Measurements from ENCODE around the gene PDZK1IP1. TPM values are rescaled to one million over a fixed set of nuclear protein-coding genes. Genes with fewer than 3 reads are reported as not detected.

The PDZK1IP1 gene
- total and polyA plus RNA-seq, 2 of the 13 experiments (the other 11 are each of a cell fraction or from before 2014, with no cell fraction given): 0.24 to 1.6 TPM

- TF ChIP-seq, protein P1, sequence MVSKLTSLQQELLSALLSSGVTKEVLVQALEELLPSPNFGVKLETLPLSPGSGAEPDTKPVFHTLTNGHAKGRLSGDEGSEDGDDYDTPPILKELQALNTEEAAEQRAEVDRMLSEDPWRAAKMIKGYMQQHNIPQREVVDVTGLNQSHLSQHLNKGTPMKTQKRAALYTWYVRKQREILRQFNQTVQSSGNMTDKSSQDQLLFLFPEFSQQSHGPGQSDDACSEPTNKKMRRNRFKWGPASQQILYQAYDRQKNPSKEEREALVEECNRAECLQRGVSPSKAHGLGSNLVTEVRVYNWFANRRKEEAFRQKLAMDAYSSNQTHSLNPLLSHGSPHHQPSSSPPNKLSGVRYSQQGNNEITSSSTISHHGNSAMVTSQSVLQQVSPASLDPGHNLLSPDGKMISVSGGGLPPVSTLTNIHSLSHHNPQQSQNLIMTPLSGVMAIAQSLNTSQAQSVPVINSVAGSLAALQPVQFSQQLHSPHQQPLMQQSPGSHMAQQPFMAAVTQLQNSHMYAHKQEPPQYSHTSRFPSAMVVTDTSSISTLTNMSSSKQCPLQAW (CRISPR knock-in tag; IDR thresholded peaks at IDR 0.05): peak; percentile 72
- TF ChIP-seq MED8 (CRISPR knock-in tag; IDR thresholded peaks at IDR 0.05; ENCODE audit: insufficient replicate concordance) (peak; percentile 64), CHCHD3 (CRISPR knock-in tag; IDR thresholded peaks at IDR 0.05) (no peak), SIX1 (CRISPR knock-in tag; IDR thresholded peaks at IDR 0.05; ENCODE audit: borderline replicate concordance) (no peak), ZBTB43 (CRISPR knock-in tag; conservative IDR thresholded peaks at IDR 0.05) (peak; percentile 78), ZMYM4 (CRISPR knock-in tag; IDR thresholded peaks at IDR 0.05) (peak; percentile 44; the same call in 1 of the 2 replicates), ZNF550 (CRISPR knock-in tag; IDR thresholded peaks at IDR 0.05; ENCODE audit: borderline replicate concordance) (no peak), ARID2 (CRISPR knock-in tag; IDR thresholded peaks at IDR 0.05; ENCODE audit: borderline replicate concordance) (no peak), NFRKB (IDR thresholded peaks at IDR 0.05) (no peak), RXRB (CRISPR knock-in tag; IDR thresholded peaks at IDR 0.05; ENCODE audit: borderline replicate concordance) (peak; percentile 70), YY1 (IDR thresholded peaks at IDR 0.05; ENCODE audit: insufficient read depth, insufficient replicate concordance, low read depth, low read length) (peak; percentile 71), ZNF350 (CRISPR knock-in tag; IDR thresholded peaks at IDR 0.05; ENCODE audit: borderline replicate concordance, low read depth) (peak; percentile 18; the same call in 1 of the 2 replicates), DPF2 (CRISPR knock-in tag; IDR thresholded peaks at IDR 0.05; ENCODE audit: borderline replicate concordance, low read depth) (peak; percentile 36; the same call in 1 of the 2 replicates), ZSCAN25 (CRISPR knock-in tag; IDR thresholded peaks at IDR 0.05) (no peak; the same call in 1 of the 2 replicates), TEF (CRISPR knock-in tag; IDR thresholded peaks at IDR 0.05) (no peak), MATR3 (CRISPR knock-in tag; IDR thresholded peaks at IDR 0.05) (no peak), PTBP1 (IDR thresholded peaks at IDR 0.05; ENCODE audit: low read depth, low read length, poor library complexity, severe bottlenecking) (no peak), SCMH1 (CRISPR knock-in tag; IDR thresholded peaks at IDR 0.05; ENCODE audit: borderline replicate concordance) (no peak), HIVEP1 (CRISPR knock-in tag; IDR thresholded peaks at IDR 0.05) (no peak)
- TF ChIP-seq, protein P2, sequence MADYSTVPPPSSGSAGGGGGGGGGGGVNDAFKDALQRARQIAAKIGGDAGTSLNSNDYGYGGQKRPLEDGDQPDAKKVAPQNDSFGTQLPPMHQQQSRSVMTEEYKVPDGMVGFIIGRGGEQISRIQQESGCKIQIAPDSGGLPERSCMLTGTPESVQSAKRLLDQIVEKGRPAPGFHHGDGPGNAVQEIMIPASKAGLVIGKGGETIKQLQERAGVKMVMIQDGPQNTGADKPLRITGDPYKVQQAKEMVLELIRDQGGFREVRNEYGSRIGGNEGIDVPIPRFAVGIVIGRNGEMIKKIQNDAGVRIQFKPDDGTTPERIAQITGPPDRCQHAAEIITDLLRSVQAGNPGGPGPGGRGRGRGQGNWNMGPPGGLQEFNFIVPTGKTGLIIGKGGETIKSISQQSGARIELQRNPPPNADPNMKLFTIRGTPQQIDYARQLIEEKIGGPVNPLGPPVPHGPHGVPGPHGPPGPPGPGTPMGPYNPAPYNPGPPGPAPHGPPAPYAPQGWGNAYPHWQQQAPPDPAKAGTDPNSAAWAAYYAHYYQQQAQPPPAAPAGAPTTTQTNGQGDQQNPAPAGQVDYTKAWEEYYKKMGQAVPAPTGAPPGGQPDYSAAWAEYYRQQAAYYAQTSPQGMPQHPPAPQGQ (CRISPR knock-in tag; IDR thresholded peaks at IDR 0.05; ENCODE audit: borderline replicate concordance): no peak
- TF ChIP-seq, protein P3, sequence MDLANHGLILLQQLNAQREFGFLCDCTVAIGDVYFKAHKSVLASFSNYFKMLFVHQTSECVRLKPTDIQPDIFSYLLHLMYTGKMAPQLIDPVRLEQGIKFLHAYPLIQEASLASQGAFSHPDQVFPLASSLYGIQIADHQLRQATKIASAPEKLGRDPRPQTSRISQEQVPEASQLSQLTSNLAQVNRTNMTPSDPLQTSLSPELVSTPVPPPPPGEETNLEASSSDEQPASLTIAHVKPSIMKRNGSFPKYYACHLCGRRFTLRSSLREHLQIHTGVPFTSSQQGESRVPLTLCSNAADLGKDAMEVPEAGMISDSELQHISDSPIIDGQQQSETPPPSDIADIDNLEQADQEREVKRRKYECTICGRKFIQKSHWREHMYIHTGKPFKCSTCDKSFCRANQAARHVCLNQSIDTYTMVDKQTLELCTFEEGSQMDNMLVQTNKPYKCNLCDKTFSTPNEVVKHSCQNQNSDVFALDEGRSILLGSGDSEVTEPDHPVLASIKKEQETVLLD (CRISPR knock-in tag; IDR thresholded peaks at IDR 0.05; ENCODE audit: low read depth): no peak
Observed at GRCh38 chr1:47192458-47193384, 2.9 kb upstream of the PDZK1IP1 start (continued).

All from HepG2 (cell line).